A549 (cell line): Measurements from ENCODE around the gene ILK. TPM values are rescaled to one million over a fixed set of nuclear protein-coding genes. Genes with fewer than 3 reads are reported as not detected.

ENCODE experiments used
- ATAC-seq, 2 experiments: fragments of 200-7000 bp in 1 of 2; fragments of >200 bp in 1 of 2; cut with Nextera tagmentation in 1 of 2; cut with Tn5 transposase in 1 of 2; 3 replicates each; pipeline versions ENCODE4 v1.8.0 to v1.9.1; 2018 to 2020; ENCODE audit warnings: mild to moderate bottlenecking in 1 of 2, moderate library complexity in 1 of 2
- CTCF ChIA-PET: fragments of 300-600 bp; sonication (Branson Sonifier 250); formaldehyde crosslinking; extraction: SDS; loops from one replicate; lab custom pipeline; 2021; ENCODE audit warnings: antibody characterized with exemption, inconsistent platforms; lab: Yijun Ruan, JAX
- POLR2A ChIA-PET: fragments of 350-600 bp; formaldehyde crosslinking; extraction: SDS; loops from one replicate; lab custom pipeline; 2021; ENCODE audit warnings: antibody characterized with exemption, inconsistent platforms; lab: Yijun Ruan, JAX
- DNase-seq, 2 experiments: peaks; one replicate each; pipeline versions ENCODE4 v3.0.0 to v3.0.0-alpha.2; 2011 to 2016; ENCODE audit warnings: low read depth in 1 of 2, low spot score in 1 of 2
- FAIRE-seq: peaks from 2 replicates; lab custom pipeline; 2011; peaks lifted over from hg19 to GRCh38; lab: Jason Lieb, UNC
- H3K27ac ChIP-seq, 2 experiments: fragments of >200 bp; sonication (Bioruptor Twin); formaldehyde crosslinking; 3 replicates each; pipeline ENCODE4 v1.5.1; 2016 to 2017
- H3K4me1 ChIP-seq: fragments of >200 bp; sonication (Bioruptor Twin); formaldehyde crosslinking; 3 replicates; pipeline ENCODE4 v1.6.1; 2016
- H3K4me2 ChIP-seq: fragments of >200 bp; sonication (Bioruptor Twin); formaldehyde crosslinking; 3 replicates; pipeline ENCODE4 v1.6.1; 2016
- H3K4me3 ChIP-seq: fragments of >200 bp; sonication (Bioruptor Twin); formaldehyde crosslinking; 3 replicates; pipeline ENCODE4 v1.5.1; 2016
- H3K9me3 ChIP-seq: fragments of >200 bp; sonication (Bioruptor Twin); formaldehyde crosslinking; 3 replicates; pipeline ENCODE4 v1.6.1; 2016
- ATOH8 ChIP-seq: fragments of 250-450 bp; sonication (Bioruptor Pico); IDR thresholded peaks from 2 replicates; pipeline ENCODE4 v1.5.0; 2020; ENCODE audit warnings: low read depth, mild to moderate bottlenecking, moderate library complexity
- CBX2 ChIP-seq: fragments of 200-600 bp; sonication (generic); IDR thresholded peaks from 2 replicates; pipeline ENCODE4 v1.6.1; 2016; ENCODE audit warnings: low read depth, mild to moderate bottlenecking, borderline replicate concordance
- E2F6 ChIP-seq: IDR thresholded peaks from 2 replicates; pipeline ENCODE4 v1.6.1; 2012; ENCODE audit warnings: low read depth, borderline replicate concordance
- EHF ChIP-seq: fragments of 250-450 bp; sonication (Bioruptor Pico); IDR thresholded peaks from 2 replicates; pipeline ENCODE4 v1.5.0; 2020; ENCODE audit warnings: mild to moderate bottlenecking
- ESRRA ChIP-seq: fragments of 150-350 bp; IDR thresholded peaks from 2 replicates; pipeline ENCODE4 v1.6.1; 2014; ENCODE audit warnings: mild to moderate bottlenecking, low read length, borderline replicate concordance
- FOXS1 ChIP-seq: fragments of 250-450 bp; sonication (Bioruptor Pico); IDR thresholded peaks from 2 replicates; pipeline ENCODE4 v1.5.0; 2020; ENCODE audit warnings: mild to moderate bottlenecking, moderate library complexity
- HDAC2 ChIP-seq: fragments of 200-600 bp; sonication (generic); IDR thresholded peaks from 2 replicates; pipeline ENCODE4 v1.6.1; 2016
- HEYL ChIP-seq: fragments of 250-450 bp; sonication (Bioruptor Pico); IDR thresholded peaks from 2 replicates; pipeline ENCODE4 v1.8.0; 2021; ENCODE audit warnings: mild to moderate bottlenecking, moderate library complexity
- HMGXB4 ChIP-seq: fragments of 250-450 bp; sonication (Bioruptor Pico); IDR thresholded peaks from 2 replicates; pipeline ENCODE4 v1.5.0; 2021; ENCODE audit warnings: mild to moderate bottlenecking, moderate library complexity, borderline replicate concordance
- JUNB ChIP-seq: fragments of >200 bp; sonication (Bioruptor Twin); formaldehyde crosslinking; IDR thresholded peaks from 2 replicates; pipeline ENCODE4 v1.6.1; 2016
- MYC ChIP-seq: IDR thresholded peaks from 2 replicates; pipeline ENCODE4 v1.6.1; 2012; ENCODE audit warnings: mild to moderate bottlenecking, inconsistent platforms, low read length, improper control_type of control experiment, borderline replicate concordance
- NPAS2 ChIP-seq: fragments of 250-450 bp; sonication (Bioruptor Pico); IDR thresholded peaks from 2 replicates; pipeline ENCODE4 v1.8.0; 2022; ENCODE audit warnings: mild to moderate bottlenecking, moderate library complexity, borderline replicate concordance
- POLR2A ChIP-seq: IDR thresholded peaks from 2 replicates; pipeline ENCODE4 v1.6.1; 2012; ENCODE audit warnings: mild to moderate bottlenecking, low read length
- POLR2AphosphoS2 ChIP-seq: conservative IDR thresholded peaks from 2 replicates; pipeline ENCODE4 v1.6.1; 2012; ENCODE audit warnings: low read length, improper control_type of control experiment, inconsistent platforms
- REST ChIP-seq: fragments of 200-600 bp; sonication (generic); IDR thresholded peaks from 2 replicates; pipeline ENCODE4 v1.6.1; 2016; ENCODE audit warnings: antibody characterized with exemption, mild to moderate bottlenecking, moderate library complexity
- RNF2 ChIP-seq: fragments of 200-600 bp; sonication (generic); IDR thresholded peaks from 2 replicates; pipeline ENCODE4 v1.6.1; 2016; ENCODE audit warnings: low read depth, mild to moderate bottlenecking, antibody characterized with exemption, moderate library complexity, borderline replicate concordance
- SREBF2 ChIP-seq: fragments of 450-650 bp; IDR thresholded peaks from 2 replicates; pipeline ENCODE4 v1.6.1; 2014; ENCODE audit warnings: mild to moderate bottlenecking, moderate library complexity
- USF2 ChIP-seq: fragments of 450-650 bp; IDR thresholded peaks from 2 replicates; pipeline ENCODE4 v1.6.1; 2014; ENCODE audit warnings: antibody characterized with exemption
- ZC3H11A ChIP-seq: fragments of 450-650 bp; IDR thresholded peaks from 2 replicates; pipeline ENCODE4 v1.6.1; 2014; ENCODE audit warnings: antibody characterized with exemption, mild to moderate bottlenecking
- ZFP36 ChIP-seq: fragments of 450-650 bp; IDR thresholded peaks from 2 replicates; pipeline ENCODE4 v1.6.1; 2014; ENCODE audit warnings: borderline replicate concordance; ENCODE audit not compliant: partially characterized antibody
- WGBS: methylation state at CpG from one replicate; pipeline ENCODE4 v1.1.6; 2017; ENCODE audit errors: missing lambda C conversion rate; 5-methylcytosine and 5-hydroxymethylcytosine counted together
- polyA plus RNA-seq, 4 experiments: library from polyadenylated mRNA; depleted of rRNA in 3 of 4; stranded (reverse); fragments of >200 nt; fragmentation: RNase III in 1 of 4; extraction: RNeasy Plus Mini Kit Qiagen cat#74134 plus additional on column Dnase treatment in 1 of 4; gene quantifications; 2 replicates in 3 of 4; 3 replicates in 1 of 4; pipeline ENCODE4 v1.2.3, GENCODE V29; 2011 to 2017

The ILK gene
- polyA plus RNA-seq, 2 of the 4 experiments (the other 2 are of a cell fraction) = 108 to 109 TPM

GRCh38 chr11:6633422-6634408 is 30.1 kb downstream of the ILK start:
- H3K4me3 ChIP-seq = no peak overlapping the region
- no peak for DNase-seq
- H3K4me2 ChIP-seq = no peak overlapping the region
- no peak for ATAC-seq
- ChIA-PET POLR2A (no interaction called here), CTCF (interaction anchor here (4.0 kb wide), 1 partner anchor 12 kb away, joined by 15 read pairs; no protein-coding TSS in a partner anchor)
- no peaks in the 10 kb centered on the region for H3K9me3 ChIP-seq
- H3K27ac ChIP-seq = no peak overlapping the region
- no peak for FAIRE-seq
- TF ChIP-seq ZFP36 (no peak), REST (no peak), ESRRA (no peak), ATOH8 (CRISPR knock-in tag) (no peak), RNF2 (no peak), MYC (no peak), POLR2A (no peak), E2F6 (no peak), USF2 (no peak), HMGXB4 (CRISPR knock-in tag) (no peak), HDAC2 (no peak), FOXS1 (CRISPR knock-in tag) (no peak), CBX2 (no peak), SREBF2 (no peak), NPAS2 (no peak)
- WGBS = 69% methylated on average over 14 of the region's 16 CpGs
- peaks cover 5% of the 10 kb centered on the region; the same call in 1 of the 3 replicates for H3K4me1 ChIP-seq

- H3K9me3 ChIP-seq = no peaks in the 10 kb centered on the region
- POLR2A ChIA-PET = no interaction called here
- no peak overlapping the region for H3K27ac ChIP-seq
- 24% methylated on average over 1 of the region's 1 CpG for WGBS
- peaks cover 5% of the 10 kb centered on the region; the same call in 1 of the 3 replicates for H3K4me1 ChIP-seq
- no peak for ATAC-seq
- no peak for FAIRE-seq
- no peak overlapping the region for H3K4me3 ChIP-seq
- DNase-seq = no peak
- CTCF ChIA-PET = interaction anchor here (4.0 kb wide), 1 partner anchor 13 kb away, joined by 15 read pairs; no protein-coding TSS in a partner anchor
- no peak overlapping the region for H3K4me2 ChIP-seq
- TF ChIP-seq ZC3H11A = no peak
- TF ChIP-seq RNF2 = no peak
- no peak for TF ChIP-seq POLR2AphosphoS2
- no peak for TF ChIP-seq HMGXB4 (CRISPR knock-in tag)
- TF ChIP-seq HEYL (CRISPR knock-in tag) = no peak
- TF ChIP-seq REST = no peak
- no peak for TF ChIP-seq ESRRA
- no peak for TF ChIP-seq JUNB
- TF ChIP-seq EHF = no peak
Measured at GRCh38 chr11:6634534-6634933, 31.0 kb downstream of the ILK start.
